Endodermal cell (in vitro differentiated cells): ENCODE results near the gene WDR37. TPM values are rescaled to one million over a fixed set of nuclear protein-coding genes. Genes with fewer than 3 reads are reported as not detected.

Experiments used
- DNase-seq: peaks from one replicate; pipeline ENCODE4 v3.0.0-alpha.2; 2017
- H3K27ac ChIP-seq: 2 replicates; pipeline ENCODE4 v1.5.1; 2013; ENCODE audit warnings: mild to moderate bottlenecking, low read depth, low read length, moderate library complexity
- H3K27me3 ChIP-seq: 2 replicates; pipeline ENCODE4 v1.6.1; 2013; ENCODE audit warnings: mild to moderate bottlenecking, low read length, moderate library complexity; ENCODE audit not compliant: insufficient read depth, control insufficient read depth, poor library complexity, severe bottlenecking
- H3K36me3 ChIP-seq: 2 replicates; pipeline ENCODE4 v1.7.0; 2013; ENCODE audit warnings: mild to moderate bottlenecking, low read length, moderate library complexity; ENCODE audit not compliant: control insufficient read depth, insufficient read depth
- H3K4me1 ChIP-seq: one replicate; pipeline ENCODE4 v1.7.0; 2013; ENCODE audit warnings: low read length; ENCODE audit not compliant: control insufficient read depth, insufficient read depth
- H3K4me3 ChIP-seq: 2 replicates; pipeline ENCODE4 v1.5.1; 2013; ENCODE audit warnings: mild to moderate bottlenecking, low read length, moderate library complexity
- H3K9ac ChIP-seq: 2 replicates; pipeline ENCODE4 v1.6.1; 2013; ENCODE audit warnings: mild to moderate bottlenecking, low read length, moderate library complexity; ENCODE audit not compliant: poor library complexity, severe bottlenecking; ENCODE audit errors: extremely low read depth
- H3K9me3 ChIP-seq: 2 replicates; pipeline ENCODE4 v1.6.1; 2013; ENCODE audit warnings: mild to moderate bottlenecking, low read length, moderate library complexity; ENCODE audit not compliant: control insufficient read depth
- H3K27ac Mint-ChIP-seq: 2 replicates; pipeline ENCODE4 v1.8.0; 2020; ENCODE audit warnings: mixed read lengths
- H3K27me3 Mint-ChIP-seq: 2 replicates; pipeline ENCODE4 v1.8.0; 2021; ENCODE audit warnings: mild to moderate bottlenecking, mixed read lengths; ENCODE audit not compliant: insufficient read depth
- H3K36me3 Mint-ChIP-seq: 2 replicates; pipeline ENCODE4 v1.8.0; 2020; ENCODE audit warnings: low read depth, mixed read lengths
- H3K4me1 Mint-ChIP-seq: 2 replicates; pipeline ENCODE4 v1.8.0; 2020; ENCODE audit warnings: mixed read lengths
- H3K4me3 Mint-ChIP-seq: 2 replicates; pipeline ENCODE4 v1.8.0; 2020; ENCODE audit warnings: mild to moderate bottlenecking, moderate library complexity, mixed read lengths
- H3K9me3 Mint-ChIP-seq: 2 replicates; pipeline ENCODE4 v1.8.0; 2020; ENCODE audit warnings: mild to moderate bottlenecking, mixed read lengths
- CTCF ChIP-seq: fragments of 200-600 bp; sonication (generic); conservative IDR thresholded peaks from 2 replicates; pipeline ENCODE4 v1.5.0; 2021; ENCODE audit warnings: antibody characterized with exemption, mild to moderate bottlenecking
- WGBS, 2 experiments: methylation state at CpG; one replicate each; pipeline versions ENCODE4 v1.1.5 to v1.1.7; 2013; ENCODE audit warnings: missing lambda C conversion rate in 2 of 2, mixed read lengths in 1 of 2; ENCODE audit not compliant: insufficient coverage in 1 of 2, insufficient read length in 1 of 2; 5-methylcytosine and 5-hydroxymethylcytosine counted together
- total RNA-seq, 2 donors: library from RNA; stranded (reverse); fragmentation: NEBNext Ultra II Directional in 1 of 2; extraction: Animal tissue kit (Norgen Biotek cat#: 25700) in 1 of 2; gene quantifications; 2 replicates in 1 of 2; 3 replicates in 1 of 2; pipeline ENCODE4 v1.2.1, GENCODE V29; 2021

Gene WDR37
- total RNA-seq, 2 donors from 2014 or later: 10.7 TPM

GRCh38 chr10:1084011-1084950 lies 28.1 kb downstream of the WDR37 start:
- no peak overlapping the region for H3K9ac ChIP-seq
- no peak for DNase-seq
- no peaks in the 10 kb centered on the region for H3K27me3 ChIP-seq
- H3K9me3 ChIP-seq: no peaks in the 10 kb centered on the region
- peaks cover 52% of the 10 kb centered on the region for H3K36me3 ChIP-seq
- no peak overlapping the region for H3K27ac ChIP-seq
- TF ChIP-seq CTCF: no peak
- Mint-ChIP-seq H3K4me1 (peaks cover 4% of the 10 kb centered on the region), H3K27me3 (no peaks in the 10 kb centered on the region), H3K4me3 (no peak overlapping the region), H3K9me3 (no peaks in the 10 kb centered on the region), H3K27ac (no peak overlapping the region), H3K36me3 (peaks cover 50% of the 10 kb centered on the region)
- WGBS, 2 experiments: 95% methylated on average over 26 to 28 of the region's 28 CpGs
- H3K4me3 ChIP-seq: no peak overlapping the region
- H3K4me1 ChIP-seq: no peaks in the 10 kb centered on the region

DNA sequence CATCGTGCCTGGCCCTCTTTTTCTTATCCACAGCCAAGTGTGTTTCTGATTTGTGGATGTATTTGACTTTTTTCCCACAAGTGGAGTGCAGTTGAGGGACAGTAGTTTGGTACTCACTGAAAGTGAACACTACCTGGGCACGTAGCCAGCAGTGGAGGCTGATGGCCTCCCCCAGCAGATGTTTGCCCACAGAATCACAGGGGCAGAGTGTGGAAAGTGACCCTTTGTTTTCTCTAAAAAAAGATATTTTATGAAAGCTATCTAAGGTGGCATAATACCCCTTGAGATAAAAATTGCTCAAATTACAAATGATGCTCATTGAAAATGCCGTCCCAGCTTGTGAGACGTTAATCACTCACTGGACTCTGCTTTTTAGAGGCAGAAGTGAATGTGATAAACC lies 29.1 kb downstream of the WDR37 start:
- no peaks in the 10 kb centered on the region for H3K4me1 ChIP-seq
- Mint-ChIP-seq H3K4me1 (peaks cover 9% of the 10 kb centered on the region), H3K36me3 (peaks cover 48% of the 10 kb centered on the region), H3K27ac (no peak overlapping the region), H3K9me3 (no peaks in the 10 kb centered on the region), H3K4me3 (no peak overlapping the region), H3K27me3 (no peaks in the 10 kb centered on the region)
- 89 to 95% methylated on average over 3 to 4 of the region's 4 CpGs for WGBS, 2 experiments
- H3K27ac ChIP-seq: no peak overlapping the region
- H3K9ac ChIP-seq: no peak overlapping the region
- no peaks in the 10 kb centered on the region for H3K27me3 ChIP-seq
- no peaks in the 10 kb centered on the region for H3K9me3 ChIP-seq
- no peak for DNase-seq
- no peak overlapping the region for H3K4me3 ChIP-seq
- TF ChIP-seq CTCF: no peak
- H3K36me3 ChIP-seq: peaks cover 51% of the 10 kb centered on the region

GRCh38 chr10:1086787-1087186 lies 30.6 kb downstream of the WDR37 start:
- no peak for DNase-seq
- Histone ChIP-seq H3K27me3 (no peaks in the 10 kb centered on the region), H3K4me3 (no peak overlapping the region), H3K9me3 (no peaks in the 10 kb centered on the region), H3K4me1 (no peaks in the 10 kb centered on the region), H3K36me3 (peaks cover 51% of the 10 kb centered on the region), H3K9ac (no peak overlapping the region), H3K27ac (no peak overlapping the region)
- H3K36me3 Mint-ChIP-seq: peaks cover 56% of the 10 kb centered on the region
- TF ChIP-seq CTCF: no peak
- no peaks in the 10 kb centered on the region for H3K27me3 Mint-ChIP-seq
- H3K4me3 Mint-ChIP-seq: no peak overlapping the region
- peaks cover 9% of the 10 kb centered on the region for H3K4me1 Mint-ChIP-seq
- no peaks in the 10 kb centered on the region for H3K9me3 Mint-ChIP-seq
- H3K27ac Mint-ChIP-seq: no peak overlapping the region
- WGBS, 2 experiments: 93 to 95% methylated on average over 9 to 13 of the region's 13 CpGs
